ENCODE data around the gene R3HDM2.

DNA sequence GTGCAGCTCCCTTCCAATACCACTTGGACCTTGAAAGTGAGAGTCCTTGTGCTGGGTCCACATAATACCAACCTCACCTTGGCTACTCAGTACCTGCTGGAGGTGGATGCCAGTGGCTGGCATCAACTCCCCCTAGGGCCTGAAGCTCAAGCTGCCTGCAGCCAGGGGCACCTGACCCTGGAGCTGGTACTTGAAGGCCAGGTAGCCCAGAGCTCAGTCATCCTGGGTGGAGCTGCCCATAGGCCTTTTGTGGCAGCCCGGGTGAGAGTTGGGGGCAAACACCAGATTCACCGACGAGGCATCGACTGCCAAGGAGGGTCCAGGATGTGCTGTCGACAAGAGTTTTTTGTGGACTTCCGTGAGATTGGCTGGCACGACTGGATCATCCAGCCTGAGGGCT, 18.5 kb upstream of the R3HDM2 start:
- TF ChIP-seq, protein P1, sequence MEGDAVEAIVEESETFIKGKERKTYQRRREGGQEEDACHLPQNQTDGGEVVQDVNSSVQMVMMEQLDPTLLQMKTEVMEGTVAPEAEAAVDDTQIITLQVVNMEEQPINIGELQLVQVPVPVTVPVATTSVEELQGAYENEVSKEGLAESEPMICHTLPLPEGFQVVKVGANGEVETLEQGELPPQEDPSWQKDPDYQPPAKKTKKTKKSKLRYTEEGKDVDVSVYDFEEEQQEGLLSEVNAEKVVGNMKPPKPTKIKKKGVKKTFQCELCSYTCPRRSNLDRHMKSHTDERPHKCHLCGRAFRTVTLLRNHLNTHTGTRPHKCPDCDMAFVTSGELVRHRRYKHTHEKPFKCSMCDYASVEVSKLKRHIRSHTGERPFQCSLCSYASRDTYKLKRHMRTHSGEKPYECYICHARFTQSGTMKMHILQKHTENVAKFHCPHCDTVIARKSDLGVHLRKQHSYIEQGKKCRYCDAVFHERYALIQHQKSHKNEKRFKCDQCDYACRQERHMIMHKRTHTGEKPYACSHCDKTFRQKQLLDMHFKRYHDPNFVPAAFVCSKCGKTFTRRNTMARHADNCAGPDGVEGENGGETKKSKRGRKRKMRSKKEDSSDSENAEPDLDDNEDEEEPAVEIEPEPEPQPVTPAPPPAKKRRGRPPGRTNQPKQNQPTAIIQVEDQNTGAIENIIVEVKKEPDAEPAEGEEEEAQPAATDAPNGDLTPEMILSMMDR (conservative IDR thresholded peaks at IDR 0.05 in 1 of 2, IDR thresholded peaks at IDR 0.05 in 1 of 2; ENCODE audit: low read depth in 1 of 2, low read length in 2 of 2): no peak
- no peak for TF ChIP-seq EZH2 (IDR thresholded peaks at IDR 0.05; ENCODE audit: low read length, missing control alignments)

Data from fibroblast of lung (primary cell).